Liver (tissue), 9 donors: ENCODE results near the gene KLHL40. TPM values are rescaled to one million over a fixed set of nuclear protein-coding genes. Genes with fewer than 3 reads are reported as not detected.

ENCODE experiments used
- DNase-seq: peaks from one replicate; pipeline ENCODE4 v3.0.0-alpha.2; 2017; ENCODE audit warnings: low spot score
- H3K27ac ChIP-seq, 2 donors: one replicate each; pipeline ENCODE4 v1.7.0; 2013; ENCODE audit warnings: inconsistent platforms in 2 of 2, low read length in 2 of 2, control low read depth in 1 of 2, low read depth in 1 of 2, mild to moderate bottlenecking in 1 of 2
- H3K27me3 ChIP-seq, 4 donors: one replicate each; pipeline versions ENCODE4 v1.6.1 to v1.7.0; 2013; ENCODE audit warnings: low read length in 3 of 4, inconsistent platforms in 1 of 4, mild to moderate bottlenecking in 1 of 4, moderate library complexity in 1 of 4; ENCODE audit not compliant: control insufficient read depth in 4 of 4, insufficient read depth in 4 of 4
- H3K36me3 ChIP-seq, 4 donors: one replicate each; pipeline versions ENCODE4 v1.6.1 to v1.7.0; 2013; ENCODE audit warnings: low read length in 3 of 4, mild to moderate bottlenecking in 3 of 4, low read depth in 1 of 4, moderate library complexity in 1 of 4; ENCODE audit not compliant: control insufficient read depth in 4 of 4, insufficient read depth in 3 of 4
- H3K4me1 ChIP-seq, 4 donors: one replicate each; pipeline versions ENCODE4 v1.6.1 to v1.7.0; 2013; ENCODE audit warnings: low read length in 3 of 4, mild to moderate bottlenecking in 3 of 4, moderate library complexity in 1 of 4; ENCODE audit not compliant: control insufficient read depth in 4 of 4, insufficient read depth in 4 of 4
- H3K4me3 ChIP-seq, 3 donors: one replicate each; pipeline versions ENCODE4 v1.6.1 to v1.7.0; 2013; ENCODE audit warnings: low read length in 3 of 3, control low read depth in 1 of 3, low read depth in 1 of 3, mild to moderate bottlenecking in 1 of 3
- H3K9ac ChIP-seq, 2 donors: one replicate each; pipeline ENCODE4 v1.7.0; 2013; ENCODE audit warnings: low read length in 2 of 2, mild to moderate bottlenecking in 2 of 2, moderate library complexity in 2 of 2, control low read depth in 1 of 2, low read depth in 1 of 2
- H3K9me3 ChIP-seq, 4 donors: one replicate each; pipeline versions ENCODE4 v1.6.1 to v1.7.0; 2013; ENCODE audit warnings: low read length in 3 of 4; ENCODE audit not compliant: control insufficient read depth in 4 of 4
- CTCF ChIP-seq: fragments of 150-350 bp; IDR thresholded peaks from 2 replicates; pipeline ENCODE4 v1.5.1; 2017; ENCODE audit warnings: improper control_type of control experiment, low read depth, low read length; ENCODE audit not compliant: missing input control
- EGR1 ChIP-seq, 2 donors: IDR thresholded peaks; 2 replicates each; pipeline ENCODE4 v1.6.1; 2016 to 2018; ENCODE audit warnings: antibody characterized with exemption in 2 of 2, low read depth in 2 of 2
- FOXA1 ChIP-seq: IDR thresholded peaks from 2 replicates; pipeline ENCODE4 v1.6.1; 2016; ENCODE audit warnings: antibody characterized with exemption
- FOXA2 ChIP-seq: IDR thresholded peaks from 2 replicates; pipeline ENCODE4 v1.6.1; 2016; ENCODE audit warnings: antibody characterized with exemption
- GABPA ChIP-seq, 2 donors: IDR thresholded peaks in 1 of 2; conservative IDR thresholded peaks in 1 of 2; 2 replicates each; pipeline ENCODE4 v1.6.1; 2016; ENCODE audit warnings: antibody characterized with exemption in 2 of 2, mild to moderate bottlenecking in 1 of 2, moderate library complexity in 1 of 2
- HNF4A ChIP-seq, 2 donors: conservative IDR thresholded peaks; 2 replicates each; pipeline ENCODE4 v1.6.1; 2016; ENCODE audit warnings: antibody characterized with exemption in 2 of 2, mild to moderate bottlenecking in 2 of 2
- HNF4G ChIP-seq: IDR thresholded peaks from 2 replicates; pipeline ENCODE4 v1.6.1; 2016; ENCODE audit warnings: antibody characterized with exemption
- JUND ChIP-seq, 2 donors: IDR thresholded peaks; 2 replicates each; pipeline ENCODE4 v1.6.1; 2016; ENCODE audit warnings: antibody characterized with exemption in 2 of 2
- NR2F2 ChIP-seq: IDR thresholded peaks from 2 replicates; pipeline ENCODE4 v1.6.1; 2016; ENCODE audit warnings: antibody characterized with exemption
- RAD21 ChIP-seq, 2 donors: IDR thresholded peaks; 2 replicates each; pipeline ENCODE4 v1.6.1; 2016; ENCODE audit warnings: antibody characterized with exemption in 2 of 2, mild to moderate bottlenecking in 2 of 2
- REST ChIP-seq: IDR thresholded peaks from 2 replicates; pipeline ENCODE4 v1.6.1; 2016; ENCODE audit warnings: antibody characterized with exemption, mild to moderate bottlenecking
- RXRA ChIP-seq, 2 donors: IDR thresholded peaks; 2 replicates each; pipeline ENCODE4 v1.6.1; 2017 to 2018; ENCODE audit warnings: antibody characterized with exemption in 2 of 2, mild to moderate bottlenecking in 1 of 2
- SP1 ChIP-seq: IDR thresholded peaks from 2 replicates; pipeline ENCODE4 v1.6.1; 2018; ENCODE audit warnings: antibody characterized with exemption, mild to moderate bottlenecking
- TAF1 ChIP-seq: conservative IDR thresholded peaks from 2 replicates; pipeline ENCODE4 v1.6.1; 2016; ENCODE audit warnings: antibody characterized with exemption, mild to moderate bottlenecking
- YY1 ChIP-seq: IDR thresholded peaks from 2 replicates; pipeline ENCODE4 v1.6.1; 2016; ENCODE audit warnings: antibody characterized with exemption, mild to moderate bottlenecking
- WGBS: extraction: QIAGEN DNeasy Blood & Tissue Kit; methylation state at CpG from one replicate; pipeline ENCODE4 v1.1.7; 2013; 5-methylcytosine and 5-hydroxymethylcytosine counted together
- polyA plus RNA-seq, 2 donors: library from polyadenylated mRNA; stranded (reverse) in 1 of 2; unstranded in 1 of 2; fragments of 200-250 nt in 1 of 2; fragments of >200 nt in 1 of 2; fragmentation: Nextera tagmentation in 1 of 2; extraction: Ambion mirVana in 1 of 2; gene quantifications; one replicate each; pipeline versions ENCODE4 v1.2.1 to v1.2.3, GENCODE V29; 2013 to 2015
- total RNA-seq, 2 donors: library from RNA; depleted of rRNA; stranded (reverse); fragments of >200 nt; gene quantifications; one replicate each; pipeline ENCODE4 v1.2.3, GENCODE V29; 2014
- TF ChIP-seq, protein P1 (sequence below): IDR thresholded peaks from 2 replicates; pipeline ENCODE4 v1.6.1; 2016; ENCODE audit warnings: antibody characterized with exemption
- TF ChIP-seq, protein P2 (sequence below): IDR thresholded peaks from 2 replicates; pipeline ENCODE4 v1.6.1; 2016; ENCODE audit warnings: antibody characterized with exemption
- donor health status: healthy.
- donor health status: healthy.
- donor health status: healthy.
- donor health status: healthy.
- donor health status: healthy.

KLHL40 gene
- total and polyA plus RNA-seq, 4 donors, result not detected

DNA sequence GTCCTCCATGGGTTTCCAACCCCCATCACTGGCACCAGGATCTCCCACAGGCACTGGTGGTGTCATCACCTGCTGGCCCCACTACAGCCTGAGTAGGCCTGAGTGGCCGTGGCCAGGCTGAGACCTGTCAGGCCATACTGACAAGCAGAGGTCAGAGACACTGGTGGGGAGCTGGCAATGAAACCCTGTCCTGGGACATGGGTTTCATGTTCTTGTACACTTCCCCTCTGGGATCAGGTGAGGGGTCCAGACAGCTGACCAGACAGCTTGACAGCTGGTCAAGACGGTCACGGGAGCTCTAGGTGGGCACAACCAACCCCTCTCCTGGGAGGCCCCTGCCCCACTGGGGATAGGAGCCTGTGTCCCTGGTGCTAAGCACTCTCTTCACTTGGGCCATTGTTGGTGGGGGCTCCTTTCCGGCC is 18.7 kb upstream of the KLHL40 start:
- Histone ChIP-seq H3K36me3 (no peaks in the 10 kb centered on the region), H3K27me3 (no peaks in the 10 kb centered on the region), H3K4me3 (no peak overlapping the region), H3K9ac (no peak overlapping the region), H3K9me3 (peaks cover 0 to 3% (median 0%) of the 10 kb centered on the region in 4 donors), H3K4me1 (no peaks in the 10 kb centered on the region), H3K27ac (no peak overlapping the region)
- TF ChIP-seq EGR1 (IDR thresholded peaks at IDR 0.05; ENCODE audit: low read depth in 2 of 2), result no peak
- no peak for TF ChIP-seq GABPA (IDR thresholded peaks at IDR 0.05 in 1 of 2, conservative IDR thresholded peaks at IDR 0.05 in 1 of 2)
- TF ChIP-seq, protein P1, sequence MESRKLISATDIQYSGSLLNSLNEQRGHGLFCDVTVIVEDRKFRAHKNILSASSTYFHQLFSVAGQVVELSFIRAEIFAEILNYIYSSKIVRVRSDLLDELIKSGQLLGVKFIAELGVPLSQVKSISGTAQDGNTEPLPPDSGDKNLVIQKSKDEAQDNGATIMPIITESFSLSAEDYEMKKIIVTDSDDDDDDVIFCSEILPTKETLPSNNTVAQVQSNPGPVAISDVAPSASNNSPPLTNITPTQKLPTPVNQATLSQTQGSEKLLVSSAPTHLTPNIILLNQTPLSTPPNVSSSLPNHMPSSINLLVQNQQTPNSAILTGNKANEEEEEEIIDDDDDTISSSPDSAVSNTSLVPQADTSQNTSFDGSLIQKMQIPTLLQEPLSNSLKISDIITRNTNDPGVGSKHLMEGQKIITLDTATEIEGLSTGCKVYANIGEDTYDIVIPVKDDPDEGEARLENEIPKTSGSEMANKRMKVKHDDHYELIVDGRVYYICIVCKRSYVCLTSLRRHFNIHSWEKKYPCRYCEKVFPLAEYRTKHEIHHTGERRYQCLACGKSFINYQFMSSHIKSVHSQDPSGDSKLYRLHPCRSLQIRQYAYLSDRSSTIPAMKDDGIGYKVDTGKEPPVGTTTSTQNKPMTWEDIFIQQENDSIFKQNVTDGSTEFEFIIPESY, result no peak
- TF ChIP-seq, protein P2, sequence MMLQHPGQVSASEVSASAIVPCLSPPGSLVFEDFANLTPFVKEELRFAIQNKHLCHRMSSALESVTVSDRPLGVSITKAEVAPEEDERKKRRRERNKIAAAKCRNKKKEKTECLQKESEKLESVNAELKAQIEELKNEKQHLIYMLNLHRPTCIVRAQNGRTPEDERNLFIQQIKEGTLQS, result no peak
- TF ChIP-seq FOXA2, result no peak
- no peak for TF ChIP-seq HNF4A (conservative IDR thresholded peaks at IDR 0.05)
- no peak for TF ChIP-seq SP1
- 83% methylated on average over 4 of the region's 4 CpGs for WGBS
- no peak for DNase-seq

- 80% methylated on average over 7 of the region's 7 CpGs for WGBS
- Histone ChIP-seq H3K9ac (no peak overlapping the region), H3K36me3 (no peaks in the 10 kb centered on the region), H3K27me3 (no peaks in the 10 kb centered on the region), H3K4me1 (no peaks in the 10 kb centered on the region), H3K27ac (no peak overlapping the region), H3K9me3 (peaks cover 0 to 3% (median 0%) of the 10 kb centered on the region in 4 donors), H3K4me3 (no peak overlapping the region)
- TF ChIP-seq HNF4G (no peak), FOXA2 (no peak), TAF1 (no peak), NR2F2 (no peak), YY1 (no peak), REST (no peak), CTCF (no peak), FOXA1 (no peak), EGR1 (IDR thresholded peaks at IDR 0.05; ENCODE audit: low read depth in 2 of 2) (no peak), JUND (IDR thresholded peaks at IDR 0.05) (no peak), RAD21 (IDR thresholded peaks at IDR 0.05) (no peak), GABPA (IDR thresholded peaks at IDR 0.05 in 1 of 2, conservative IDR thresholded peaks at IDR 0.05 in 1 of 2) (no peak), SP1 (no peak), RXRA (IDR thresholded peaks at IDR 0.05) (no peak)
- TF ChIP-seq, protein P2, result no peak
- TF ChIP-seq, protein P1, result no peak
- DNase-seq, result no peak
Measured at GRCh38 chr3:42667096-42667522, 18.2 kb upstream of the KLHL40 start.
